H1 (cell line): ENCODE measurements around the gene MED31. TPM values are rescaled to one million over a fixed set of nuclear protein-coding genes. Genes with fewer than 3 reads are reported as not detected.
A peak's percentile ranks its signal among the peaks of the same experiment; 100 is the strongest.

ENCODE experiments used
- CTCF ChIA-PET: fragments of 300-600 bp; sonication (Branson Sonifier 250); formaldehyde crosslinking; loops from one replicate; lab custom pipeline; 2021; ENCODE audit not compliant: partially characterized antibody; lab: Charles Lee
- POLR2A ChIA-PET: fragments of 300-600 bp; sonication (Branson Sonifier 250); formaldehyde crosslinking; loops from one replicate; lab custom pipeline; 2021; ENCODE audit warnings: inconsistent platforms; ENCODE audit not compliant: partially characterized antibody; lab: Charles Lee
- DNase-seq, 2 experiments: peaks; one replicate each; pipeline versions ENCODE4 v3.0.0 to v3.0.0-alpha.2; 2010 to 2022; ENCODE audit warnings: low spot score in 2 of 2, low read depth in 1 of 2, mixed read lengths in 1 of 2
- FAIRE-seq: peaks from 2 replicates; lab custom pipeline; 2011; peaks lifted over from hg19 to GRCh38; lab: Jason Lieb, UNC
- H2AFZ ChIP-seq: 2 replicates; pipeline ENCODE4 v1.8.1; 2012; ENCODE audit warnings: low read length, inconsistent platforms
- H2AK5ac ChIP-seq: 2 replicates; pipeline ENCODE4 v1.6.1; 2013; ENCODE audit warnings: low read depth, low read length
- H2BK120ac ChIP-seq: replicated peaks from 2 replicates; pipeline ENCODE3; 2013; ENCODE audit warnings: low read depth, low read length, inconsistent platforms
- H2BK12ac ChIP-seq: 2 replicates; pipeline ENCODE4 v1.6.1; 2013; ENCODE audit warnings: low read depth, low read length
- H2BK15ac ChIP-seq: 2 replicates; pipeline ENCODE4 v1.6.1; 2013; ENCODE audit warnings: low read length
- H2BK20ac ChIP-seq: 2 replicates; pipeline ENCODE4 v1.6.1; 2013; ENCODE audit warnings: low read length
- H2BK5ac ChIP-seq: 2 replicates; pipeline ENCODE4 v1.6.1; 2013; ENCODE audit warnings: low read depth, low read length
- H3K14ac ChIP-seq: 2 replicates; pipeline ENCODE4 v1.6.1; 2013; ENCODE audit warnings: inconsistent platforms; ENCODE audit not compliant: insufficient read length
- H3K18ac ChIP-seq: 2 replicates; pipeline ENCODE4 v1.6.1; 2013; ENCODE audit warnings: low read length; ENCODE audit errors: extremely low read depth
- H3K23ac ChIP-seq: 2 replicates; pipeline ENCODE4 v1.6.1; 2013; ENCODE audit warnings: inconsistent platforms; ENCODE audit not compliant: insufficient read length
- H3K23me2 ChIP-seq: 2 replicates; pipeline ENCODE4 v1.6.1; 2013; ENCODE audit warnings: low read depth, low read length
- H3K27ac ChIP-seq: 2 replicates; pipeline ENCODE4 v1.6.1; 2011; ENCODE audit warnings: low read depth, low read length, inconsistent platforms
- H3K27me3 ChIP-seq, 4 experiments: replicated peaks in 1 of 4; 1 replicate in 1 of 4; 2 replicates in 3 of 4; pipeline versions ENCODE4 v1.6.1 to v1.8.1; 2011 to 2013; ENCODE audit warnings: low read length in 3 of 4, mild to moderate bottlenecking in 3 of 4, inconsistent platforms in 2 of 4, mixed read lengths in 2 of 4, moderate library complexity in 1 of 4; ENCODE audit not compliant: control insufficient read depth in 3 of 4, insufficient read depth in 3 of 4; ENCODE audit errors: extremely low read depth in 1 of 4
- H3K36me3 ChIP-seq, 4 experiments: 2 replicates each; pipeline versions ENCODE4 v1.6.1 to v1.8.1; 2011 to 2013; ENCODE audit warnings: mild to moderate bottlenecking in 4 of 4, low read length in 3 of 4, moderate library complexity in 2 of 4, control low read depth in 1 of 4, inconsistent platforms in 1 of 4; ENCODE audit not compliant: insufficient read depth in 4 of 4, control insufficient read depth in 2 of 4
- H3K4ac ChIP-seq: replicated peaks from 2 replicates; pipeline ENCODE3; 2013; ENCODE audit warnings: low read length, low read depth, mixed read lengths, inconsistent platforms; ENCODE audit not compliant: insufficient read length
- H3K4me1 ChIP-seq, 4 experiments: replicated peaks in 1 of 4; 1 replicate in 1 of 4; 2 replicates in 3 of 4; pipeline versions ENCODE4 v1.6.1 to v1.8.1; 2011 to 2013; ENCODE audit warnings: low read length in 3 of 4, inconsistent platforms in 2 of 4, mixed read lengths in 1 of 4; ENCODE audit not compliant: insufficient read depth in 4 of 4, control insufficient read depth in 3 of 4
- H3K4me2 ChIP-seq, 2 experiments: 2 replicates each; pipeline versions ENCODE4 v1.6.1 to v1.8.1; 2011 to 2013; ENCODE audit warnings: low read depth in 2 of 2, low read length in 2 of 2, control low read depth in 1 of 2, inconsistent platforms in 1 of 2, mild to moderate bottlenecking in 1 of 2; ENCODE audit not compliant: insufficient read depth in 1 of 2
- H3K4me3 ChIP-seq, 4 experiments: fragments of 200-600, 300-600 bp in 1 of 4; sonication (generic), shearing (Covaris generic), sonication (Bioruptor Twin) in 1 of 4; 2 replicates each; pipeline versions ENCODE4 v1.5.1 to v1.8.1; 2011 to 2016; ENCODE audit warnings: low read length in 4 of 4, low read depth in 3 of 4, control low read depth in 2 of 4, inconsistent platforms in 2 of 4, mild to moderate bottlenecking in 2 of 4, mixed read lengths in 1 of 4, moderate library complexity in 1 of 4; ENCODE audit not compliant: insufficient read depth in 2 of 4; ENCODE audit errors: extremely low read depth in 1 of 4
- H3K56ac ChIP-seq: replicated peaks from 2 replicates; pipeline ENCODE3; 2013; ENCODE audit warnings: low read depth, mild to moderate bottlenecking, mixed read lengths, low read length, inconsistent platforms; ENCODE audit not compliant: insufficient read length
- H3K79me1 ChIP-seq: 2 replicates; pipeline ENCODE4 v1.6.1; 2013; ENCODE audit warnings: low read depth, low read length, control low read depth
- H3K79me2 ChIP-seq, 2 experiments: 2 replicates each; pipeline versions ENCODE4 v1.6.1 to v1.8.1; 2012 to 2013; ENCODE audit warnings: low read length in 2 of 2, mild to moderate bottlenecking in 2 of 2, inconsistent platforms in 1 of 2; ENCODE audit not compliant: insufficient read depth in 2 of 2, control insufficient read depth in 1 of 2
- H3K9ac ChIP-seq, 4 experiments: replicated peaks in 1 of 4; 1 replicate in 1 of 4; 2 replicates in 3 of 4; pipeline versions ENCODE4 v1.6.1 to v1.8.1; 2011 to 2013; ENCODE audit warnings: low read depth in 3 of 4, low read length in 3 of 4, control low read depth in 2 of 4, mild to moderate bottlenecking in 2 of 4, moderate library complexity in 2 of 4, inconsistent platforms in 1 of 4; ENCODE audit errors: extremely low read depth in 1 of 4
- H3K9me3 ChIP-seq, 2 experiments: 2 replicates each; pipeline versions ENCODE4 v1.6.1 to v1.8.1; 2012 to 2013; ENCODE audit warnings: mild to moderate bottlenecking in 2 of 2, moderate library complexity in 2 of 2, control low read depth in 1 of 2, inconsistent platforms in 1 of 2, low read depth in 1 of 2, low read length in 1 of 2, mixed read lengths in 1 of 2; ENCODE audit not compliant: insufficient read depth in 2 of 2
- H4K20me1 ChIP-seq, 2 experiments: replicated peaks in 1 of 2; 2 replicates each; pipeline versions ENCODE3 to v1.8.1; 2011 to 2013; ENCODE audit warnings: inconsistent platforms in 2 of 2, low read length in 2 of 2, mild to moderate bottlenecking in 1 of 2; ENCODE audit not compliant: insufficient read depth in 2 of 2, control insufficient read depth in 1 of 2
- H4K5ac ChIP-seq: 2 replicates; pipeline ENCODE4 v1.6.1; 2013; ENCODE audit warnings: low read length, low read depth, mixed read lengths, inconsistent platforms; ENCODE audit not compliant: insufficient read length
- H4K8ac ChIP-seq: 2 replicates; pipeline ENCODE4 v1.8.0; 2013; ENCODE audit warnings: mild to moderate bottlenecking, moderate library complexity, low read length, inconsistent platforms; ENCODE audit not compliant: insufficient read depth; ENCODE audit errors: extremely low read depth
- H4K91ac ChIP-seq: replicated peaks from 2 replicates; pipeline ENCODE3; 2013; ENCODE audit warnings: low read length, mixed read lengths, inconsistent platforms; ENCODE audit not compliant: insufficient read length
- BACH1 ChIP-seq: IDR thresholded peaks from 2 replicates; pipeline ENCODE4 v1.6.1; 2012; ENCODE audit warnings: low read length, improper control_type of control experiment
- CHD2 ChIP-seq: IDR thresholded peaks from 2 replicates; pipeline ENCODE4 v1.6.1; 2012; ENCODE audit warnings: low read length, improper control_type of control experiment
- GABPA ChIP-seq: IDR thresholded peaks from 2 replicates; pipeline ENCODE4 v1.6.1; 2011; ENCODE audit warnings: mild to moderate bottlenecking, low read length, moderate library complexity, borderline replicate concordance; ENCODE audit not compliant: insufficient read depth
- WGBS, 2 experiments: shearing (Covaris generic) in 1 of 2; methylation state at CpG; one replicate each; pipeline versions ENCODE4 v1.1.6 to v1.1.7; 2013 to 2015; ENCODE audit warnings: low lambda C conversion rate in 2 of 2, mixed read lengths in 2 of 2, inconsistent platforms in 1 of 2, low coverage in 1 of 2, missing lambda C conversion rate in 1 of 2; ENCODE audit not compliant: insufficient replicate concordance in 2 of 2, insufficient coverage in 1 of 2, insufficient read length in 1 of 2; ENCODE audit errors: extremely low coverage in 1 of 2, missing lambda C conversion rate in 1 of 2; 5-methylcytosine and 5-hydroxymethylcytosine counted together
- polyA plus RNA-seq, 7 experiments: library from polyadenylated mRNA; depleted of rRNA in 3 of 7; stranded (reverse) in 5 of 7; unstranded in 2 of 7; fragments of >200 nt in 5 of 7; fragments of 200-250 nt in 2 of 7; gene quantifications; 1 replicate in 5 of 7; 2 replicates in 1 of 7; 4 replicates in 1 of 7; pipeline versions ENCODE4 v1.2.1 to v1.2.3, GENCODE V29; 2011 to 2013; ENCODE audit warnings: missing spikeins in 2 of 7, mixed read lengths in 2 of 7
- total RNA-seq: library from RNA; stranded (reverse); fragmentation: NEBNext Ultra II Directional; extraction: Animal tissue kit (Norgen Biotek cat#: 25700); gene quantifications from 2 replicates; pipeline ENCODE4 v1.2.1, GENCODE V29; 2021

MED31 gene
- total and polyA plus RNA-seq, 2 of the 8 experiments (the other 6 are each of a cell fraction or from before 2014, with no cell fraction given): 4.6 to 12.3 TPM

GRCh38 chr17:6633263-6633662 is 18.1 kb downstream of the MED31 start:
- ChIA-PET POLR2A (no interaction called here), CTCF (interaction anchor here (0.7 kb wide), 1 partner anchor 297 kb away, joined by 4 read pairs; no protein-coding TSS in a partner anchor)
- Histone ChIP-seq H3K9ac (no peak overlapping the region), H3K79me2 (0 out of 4 replicates have a peak, but pooled peaks cover 0 to 7% of the 10 kb centered on the region in 2 experiments), H3K14ac (no peak overlapping the region), H4K20me1 (peaks cover 0 to 3% of the 10 kb centered on the region in 2 experiments), H4K5ac (no peak overlapping the region), H3K27me3 (no peaks in the 10 kb centered on the region), H2BK120ac (no peak overlapping the region), H2BK12ac (no peak overlapping the region), H3K56ac (no peak overlapping the region), H2BK15ac (no peak overlapping the region), H3K36me3 (peaks cover 13 to 29% (median 25%) of the 10 kb centered on the region in 4 experiments; a peak in 7 of 8 replicates), H2AFZ (no peak overlapping the region), H3K4me3 (no peak overlapping the region), H2BK20ac (no peak overlapping the region), H4K91ac (no peak overlapping the region), H3K18ac (no peak overlapping the region), H3K79me1 (0 out of 2 replicates have a peak, but pooled peaks cover 4% of the 10 kb centered on the region), H3K9me3 (no peaks in the 10 kb centered on the region), H4K8ac (no peak overlapping the region), H3K23me2 (no peaks in the 10 kb centered on the region), H3K23ac (no peak overlapping the region), H2BK5ac (no peak overlapping the region), H3K4me1 (no peaks in the 10 kb centered on the region), H3K27ac (no peak overlapping the region), H3K4ac (no peak overlapping the region), H2AK5ac (no peak overlapping the region), H3K4me2 (no peak overlapping the region)
- DNase-seq (no peak), FAIRE-seq (no peak)
- TF ChIP-seq BACH1 (peak; percentile 8; the same call in 1 of the 2 replicates), GABPA (no peak), CHD2 (no peak)
- 87% methylated on average over 3 of the region's 3 CpGs; no CpG with 5 or more reads in 1 of the 2 experiments for WGBS, 2 experiments
